Peyer's patch (tissue), 4 donors: ENCODE data around the gene SLC6A7.

Experiments
- POLR2A ChIP-seq, 2 donors: fragments of 450-650 bp; IDR thresholded peaks; one replicate each; pipeline ENCODE4 v1.5.1; 2017; ENCODE audit warnings: antibody characterized with exemption in 2 of 2, mild to moderate bottlenecking in 2 of 2, moderate library complexity in 2 of 2
- TF ChIP-seq, protein P1 (sequence below), 6 experiments: fragments of 450-650 bp in 4 of 6; fragments of 200-600 bp in 2 of 6; sonication (generic) in 1 of 6; IDR thresholded peaks; one replicate each; pipeline ENCODE4 v1.5.1; 2017 to 2019; ENCODE audit warnings: antibody characterized with exemption in 6 of 6, mild to moderate bottlenecking in 3 of 6, moderate library complexity in 1 of 6

DNA sequence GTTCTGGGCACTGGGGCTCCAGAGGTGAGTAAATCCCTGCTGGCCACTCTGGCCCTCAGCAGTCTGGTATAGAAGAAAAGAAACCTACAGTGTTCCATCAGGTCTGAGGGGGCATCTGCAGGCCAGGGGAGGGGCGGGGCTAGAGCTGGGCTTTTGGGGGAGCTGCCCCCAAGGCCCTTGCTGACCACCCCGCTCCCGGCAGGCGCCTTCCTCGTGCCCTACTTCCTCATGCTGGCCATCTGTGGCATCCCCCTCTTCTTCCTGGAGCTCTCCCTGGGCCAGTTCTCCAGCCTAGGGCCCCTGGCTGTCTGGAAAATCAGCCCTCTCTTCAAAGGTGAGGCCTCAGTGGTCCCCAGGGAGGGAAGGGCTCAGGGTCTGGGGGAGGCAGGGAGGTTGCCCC is 6.7 kb downstream of the SLC6A7 start:
- TF ChIP-seq POLR2A (IDR thresholded peaks at IDR 0.05): no peak
- TF ChIP-seq, protein P1, sequence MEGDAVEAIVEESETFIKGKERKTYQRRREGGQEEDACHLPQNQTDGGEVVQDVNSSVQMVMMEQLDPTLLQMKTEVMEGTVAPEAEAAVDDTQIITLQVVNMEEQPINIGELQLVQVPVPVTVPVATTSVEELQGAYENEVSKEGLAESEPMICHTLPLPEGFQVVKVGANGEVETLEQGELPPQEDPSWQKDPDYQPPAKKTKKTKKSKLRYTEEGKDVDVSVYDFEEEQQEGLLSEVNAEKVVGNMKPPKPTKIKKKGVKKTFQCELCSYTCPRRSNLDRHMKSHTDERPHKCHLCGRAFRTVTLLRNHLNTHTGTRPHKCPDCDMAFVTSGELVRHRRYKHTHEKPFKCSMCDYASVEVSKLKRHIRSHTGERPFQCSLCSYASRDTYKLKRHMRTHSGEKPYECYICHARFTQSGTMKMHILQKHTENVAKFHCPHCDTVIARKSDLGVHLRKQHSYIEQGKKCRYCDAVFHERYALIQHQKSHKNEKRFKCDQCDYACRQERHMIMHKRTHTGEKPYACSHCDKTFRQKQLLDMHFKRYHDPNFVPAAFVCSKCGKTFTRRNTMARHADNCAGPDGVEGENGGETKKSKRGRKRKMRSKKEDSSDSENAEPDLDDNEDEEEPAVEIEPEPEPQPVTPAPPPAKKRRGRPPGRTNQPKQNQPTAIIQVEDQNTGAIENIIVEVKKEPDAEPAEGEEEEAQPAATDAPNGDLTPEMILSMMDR (IDR thresholded peaks at IDR 0.05): no peak
